Stimulated activated CD8-positive, alpha-beta memory T cell treated with anti-CD3 and anti-CD28 coated beads, Interleukin-7, amount 100 ng/mL, for 48 hours (primary cell): Measurements from ENCODE around the gene DDX20.
"Not testable (repeated sequence)": the region's sequence is repeated elsewhere in the genome, so short reads cannot be mapped to it uniquely, and the experiment has no call there.

ENCODE experiments used
- DNase-seq, 2 donors: peaks; one replicate each; pipeline ENCODE4 v3.0.0-alpha.2; 2020; ENCODE audit warnings: low read depth in 1 of 2; ENCODE audit errors: extremely low read depth in 1 of 2

Gene DDX20

GRCh38 chr1:111784273-111784901 is 28.7 kb downstream of the DDX20 start:
- no peak for DNase-seq

GRCh38 chr1:111786669-111787207 is 31.0 kb downstream of the DDX20 start:
- no peak for DNase-seq

GRCh38 chr1:111789142-111789541 is 33.4 kb downstream of the DDX20 start:
- DNase-seq, result no peak

- no peak for DNase-seq
Measured at GRCh38 chr1:111789666-111790316, 34.1 kb downstream of the DDX20 start.

GRCh38 chr1:111791776-111792175 is 36.1 kb downstream of the DDX20 start:
- no peak for DNase-seq

- no peak for DNase-seq
Measured at GRCh38 chr1:111792249-111792648, 36.5 kb downstream of the DDX20 start.

- no peak for DNase-seq
Measured at GRCh38 chr1:111793923-111794322, 38.2 kb downstream of the DDX20 start.

GRCh38 chr1:111795401-111795800 is 39.7 kb downstream of the DDX20 start:
- DNase-seq, result no peak

GRCh38 chr1:111798580-111798979 is 42.9 kb downstream of the DDX20 start:
- DNase-seq, result no peak

- not testable (repeated sequence) for DNase-seq
Measured at GRCh38 chr1:111799722-111800121, 44.0 kb downstream of the DDX20 start.

GRCh38 chr1:111801071-111801850 is 45.6 kb downstream of the DDX20 start:
- no peak for DNase-seq

GRCh38 chr1:111802110-111802509 is 46.4 kb downstream of the DDX20 start:
- no peak for DNase-seq

- DNase-seq, result no peak
Measured at GRCh38 chr1:111802984-111803383, 47.3 kb downstream of the DDX20 start.

- DNase-seq, result no peak
Measured at GRCh38 chr1:111803951-111804350, 48.2 kb downstream of the DDX20 start.

GRCh38 chr1:111804776-111805175 is 49.1 kb downstream of the DDX20 start:
- no peak for DNase-seq

- no peak for DNase-seq
Measured at GRCh38 chr1:111805251-111805650, 49.5 kb downstream of the DDX20 start.

- no peak for DNase-seq
Measured at GRCh38 chr1:111811891-111812290, 56.2 kb downstream of the DDX20 start.

- no peak for DNase-seq
Measured at GRCh38 chr1:111812306-111812705, 56.6 kb downstream of the DDX20 start.

GRCh38 chr1:111813440-111814304 is 58.0 kb downstream of the DDX20 start:
- no peak for DNase-seq

GRCh38 chr1:111814305-111814628 is 58.6 kb downstream of the DDX20 start:
- no peak for DNase-seq

- DNase-seq, result no peak
Measured at GRCh38 chr1:111814642-111815041, 58.9 kb downstream of the DDX20 start.
